ENCODE data around the gene TMEM131L. TPM values are rescaled to one million over a fixed set of nuclear protein-coding genes. Genes with fewer than 3 reads are reported as not detected.
"Not testable (repeated sequence)": the region's sequence is repeated elsewhere in the genome, so short reads cannot be mapped to it uniquely, and the experiment has no call there.

Gene TMEM131L
- polyA plus RNA-seq, 1 donor (not counting 4 experiments of a cell fraction or from before 2014, with no cell fraction given), result 10.3 TPM

DNA sequence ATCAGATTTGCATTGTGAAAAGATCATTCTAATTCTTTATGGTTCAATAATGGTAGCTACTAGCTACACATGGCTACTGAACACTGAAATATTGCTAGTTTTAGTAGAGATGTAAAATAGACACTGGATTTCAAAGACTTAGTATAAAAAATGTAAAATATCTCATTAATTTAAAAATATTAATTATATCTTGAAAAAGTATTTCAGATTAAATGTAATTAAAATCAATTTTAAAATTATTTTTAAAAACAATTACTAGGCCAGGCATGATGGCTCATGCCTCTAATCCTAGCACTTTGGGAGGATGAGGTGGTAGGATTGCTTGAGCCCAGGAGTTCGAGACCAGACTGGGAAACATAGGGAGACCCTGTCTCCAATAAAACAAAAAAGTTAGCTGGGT, 197.5 kb downstream of the TMEM131L start:
- no peak for TF ChIP-seq EZH2 (IDR thresholded peaks at IDR 0.05; ENCODE audit: low read length)
- TF ChIP-seq, protein P1, sequence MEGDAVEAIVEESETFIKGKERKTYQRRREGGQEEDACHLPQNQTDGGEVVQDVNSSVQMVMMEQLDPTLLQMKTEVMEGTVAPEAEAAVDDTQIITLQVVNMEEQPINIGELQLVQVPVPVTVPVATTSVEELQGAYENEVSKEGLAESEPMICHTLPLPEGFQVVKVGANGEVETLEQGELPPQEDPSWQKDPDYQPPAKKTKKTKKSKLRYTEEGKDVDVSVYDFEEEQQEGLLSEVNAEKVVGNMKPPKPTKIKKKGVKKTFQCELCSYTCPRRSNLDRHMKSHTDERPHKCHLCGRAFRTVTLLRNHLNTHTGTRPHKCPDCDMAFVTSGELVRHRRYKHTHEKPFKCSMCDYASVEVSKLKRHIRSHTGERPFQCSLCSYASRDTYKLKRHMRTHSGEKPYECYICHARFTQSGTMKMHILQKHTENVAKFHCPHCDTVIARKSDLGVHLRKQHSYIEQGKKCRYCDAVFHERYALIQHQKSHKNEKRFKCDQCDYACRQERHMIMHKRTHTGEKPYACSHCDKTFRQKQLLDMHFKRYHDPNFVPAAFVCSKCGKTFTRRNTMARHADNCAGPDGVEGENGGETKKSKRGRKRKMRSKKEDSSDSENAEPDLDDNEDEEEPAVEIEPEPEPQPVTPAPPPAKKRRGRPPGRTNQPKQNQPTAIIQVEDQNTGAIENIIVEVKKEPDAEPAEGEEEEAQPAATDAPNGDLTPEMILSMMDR (optimal IDR thresholded peaks at IDR 0.05 in 1 of 3, IDR thresholded peaks at IDR 0.05 in 1 of 3, conservative IDR thresholded peaks at IDR 0.05 in 1 of 3; ENCODE audit: extremely low read depth in 1 of 3, insufficient read depth in 2 of 3, low read length in 3 of 3), result no peak

DNA sequence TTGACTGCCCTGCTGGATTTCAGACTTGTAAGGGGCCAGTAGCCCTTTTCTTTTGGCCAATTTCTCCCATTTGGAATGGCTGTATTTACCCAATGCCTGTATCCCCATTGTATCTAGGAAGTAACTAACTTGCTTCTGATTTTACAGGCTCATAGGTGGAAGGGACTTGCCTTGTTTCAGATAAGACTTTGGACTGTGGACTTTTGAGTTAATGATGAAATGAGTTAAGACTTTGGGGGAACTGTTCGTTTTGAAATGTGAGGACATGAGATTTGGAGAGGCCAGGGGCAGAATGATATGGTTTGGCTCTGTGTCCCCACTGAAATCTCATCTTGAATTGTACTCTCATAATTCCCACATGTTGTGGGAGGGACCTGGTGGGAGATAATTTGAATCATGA, 200.3 kb downstream of the TMEM131L start:
- H4K20me1 ChIP-seq (ENCODE audit: control insufficient read depth, extremely low read depth, insufficient read depth, low read length); H3K27ac ChIP-seq (ENCODE audit: control insufficient read depth, insufficient read depth, low read length); H3K9me1 ChIP-seq (ENCODE audit: control insufficient read depth, extremely low read depth, insufficient read depth, low read length); H3K79me2 ChIP-seq (ENCODE audit: control insufficient read depth, insufficient read depth, low read length); H2AFZ ChIP-seq (ENCODE audit: control insufficient read depth, low read length); FAIRE-seq; H3K4me3 ChIP-seq (ENCODE audit: control insufficient read depth in 2 of 3, extremely low read depth in 1 of 3, insufficient read depth in 2 of 3, low read depth in 1 of 3, low read length in 3 of 3); H3K27me3 ChIP-seq (ENCODE audit: control insufficient read depth, extremely low read depth, insufficient read depth, low read length); H3K4me1 ChIP-seq (ENCODE audit: control insufficient read depth, extremely low read depth, insufficient read depth, low read length); dilution Hi-C loops (cut with MboI; ENCODE audit: extremely low pct_ligation_motif_present, low sequenced_read_pairs); DNase-seq (ENCODE audit: low read depth, low spot score); H3K4me2 ChIP-seq (ENCODE audit: control insufficient read depth, extremely low read depth, insufficient read depth, low read depth, low read length); H3K9ac ChIP-seq (ENCODE audit: control insufficient read depth, extremely low read depth, insufficient read depth, low read length); H3K9me3 ChIP-seq (ENCODE audit: control insufficient read depth, low read depth, low read length); H3K36me3 ChIP-seq (ENCODE audit: control insufficient read depth in 2 of 2, extremely low read depth in 1 of 2, insufficient read depth in 2 of 2, low read length in 2 of 2): not testable (repeated sequence)

More for the DNA sequence above, 197.5 kb downstream of the TMEM131L start:
- Histone ChIP-seq H4K20me1 (ENCODE audit: control insufficient read depth, extremely low read depth, insufficient read depth, low read length) (no peaks in the 10 kb centered on the region), H3K79me2 (ENCODE audit: control insufficient read depth, insufficient read depth, low read length) (no peaks in the 10 kb centered on the region), H3K27me3 (ENCODE audit: control insufficient read depth, extremely low read depth, insufficient read depth, low read length) (no peaks in the 10 kb centered on the region), H3K9ac (ENCODE audit: control insufficient read depth, extremely low read depth, insufficient read depth, low read length) (no peak overlapping the region), H3K4me2 (ENCODE audit: control insufficient read depth, extremely low read depth, insufficient read depth, low read depth, low read length) (no peak overlapping the region), H3K9me3 (ENCODE audit: control insufficient read depth, low read depth, low read length) (no peaks in the 10 kb centered on the region), H2AFZ (ENCODE audit: control insufficient read depth, low read length) (no peak overlapping the region), H3K4me3 (ENCODE audit: control insufficient read depth in 2 of 3, extremely low read depth in 1 of 3, insufficient read depth in 2 of 3, low read depth in 1 of 3, low read length in 3 of 3) (no peak overlapping the region), H3K9me1 (ENCODE audit: control insufficient read depth, extremely low read depth, insufficient read depth, low read length) (no peaks in the 10 kb centered on the region), H3K36me3 (ENCODE audit: control insufficient read depth in 2 of 2, extremely low read depth in 1 of 2, insufficient read depth in 2 of 2, low read length in 2 of 2) (no peaks in the 10 kb centered on the region), H3K27ac (ENCODE audit: control insufficient read depth, insufficient read depth, low read length) (no peak overlapping the region), H3K4me1 (ENCODE audit: control insufficient read depth, extremely low read depth, insufficient read depth, low read length) (no peaks in the 10 kb centered on the region)
- DNase-seq (ENCODE audit: low read depth, low spot score) (no peak), FAIRE-seq (no peak)
- dilution Hi-C loops (cut with MboI; ENCODE audit: extremely low pct_ligation_motif_present, low sequenced_read_pairs), result no loop called here

DNA sequence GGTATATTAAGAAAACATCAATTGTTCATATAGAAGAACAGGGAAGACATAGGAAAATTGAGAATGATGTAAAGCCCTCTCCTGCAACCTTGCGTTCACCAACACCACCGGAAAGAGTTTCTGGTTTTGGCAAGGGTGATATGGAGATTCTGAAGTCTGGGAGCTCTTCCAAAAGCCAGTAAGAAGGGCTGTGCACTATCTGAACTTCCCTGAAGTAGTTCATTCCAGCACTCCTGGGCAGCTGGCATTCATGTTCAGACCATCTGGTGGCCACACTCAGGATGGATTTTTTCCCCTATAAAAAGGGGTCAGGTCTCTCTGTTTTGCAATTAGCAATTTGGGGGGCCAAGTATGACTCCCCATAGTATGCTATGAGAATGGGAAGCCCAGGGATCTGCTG, 202.5 kb downstream of the TMEM131L start:
- H3K4me1 ChIP-seq (ENCODE audit: control insufficient read depth, extremely low read depth, insufficient read depth, low read length), result no peaks in the 10 kb centered on the region
- DNase-seq (ENCODE audit: low read depth, low spot score) (no peak), FAIRE-seq (no peak)
- no peak overlapping the region for H2AFZ ChIP-seq (ENCODE audit: control insufficient read depth, low read length)
- no peaks in the 10 kb centered on the region for H3K9me3 ChIP-seq (ENCODE audit: control insufficient read depth, low read depth, low read length)
- TF ChIP-seq EZH2 (IDR thresholded peaks at IDR 0.05; ENCODE audit: low read length), result no peak
- TF ChIP-seq, protein P1 (optimal IDR thresholded peaks at IDR 0.05 in 1 of 3, IDR thresholded peaks at IDR 0.05 in 1 of 3, conservative IDR thresholded peaks at IDR 0.05 in 1 of 3; ENCODE audit: extremely low read depth in 1 of 3, insufficient read depth in 2 of 3, low read length in 3 of 3), result no peak
- dilution Hi-C loops (cut with MboI; ENCODE audit: extremely low pct_ligation_motif_present, low sequenced_read_pairs), result no loop called here
- no peaks in the 10 kb centered on the region for H3K9me1 ChIP-seq (ENCODE audit: control insufficient read depth, extremely low read depth, insufficient read depth, low read length)
- no peak overlapping the region for H3K4me2 ChIP-seq (ENCODE audit: control insufficient read depth, extremely low read depth, insufficient read depth, low read depth, low read length)
- H4K20me1 ChIP-seq (ENCODE audit: control insufficient read depth, extremely low read depth, insufficient read depth, low read length), result no peaks in the 10 kb centered on the region
- H3K27ac ChIP-seq (ENCODE audit: control insufficient read depth, insufficient read depth, low read length), result no peak overlapping the region
- H3K27me3 ChIP-seq (ENCODE audit: control insufficient read depth, extremely low read depth, insufficient read depth, low read length), result no peaks in the 10 kb centered on the region
- no peak overlapping the region for H3K4me3 ChIP-seq (ENCODE audit: control insufficient read depth in 2 of 3, extremely low read depth in 1 of 3, insufficient read depth in 2 of 3, low read depth in 1 of 3, low read length in 3 of 3)
- H3K36me3 ChIP-seq (ENCODE audit: control insufficient read depth in 2 of 2, extremely low read depth in 1 of 2, insufficient read depth in 2 of 2, low read length in 2 of 2), result no peaks in the 10 kb centered on the region
- no peaks in the 10 kb centered on the region for H3K79me2 ChIP-seq (ENCODE audit: control insufficient read depth, insufficient read depth, low read length)
- no peak overlapping the region for H3K9ac ChIP-seq (ENCODE audit: control insufficient read depth, extremely low read depth, insufficient read depth, low read length)

All from keratinocyte (primary cell).